ENCODE data around the gene C2orf49.

GRCh38 chr2:105365206-105365605, 27.9 kb downstream of the C2orf49 start:
- TF ChIP-seq, protein P1, sequence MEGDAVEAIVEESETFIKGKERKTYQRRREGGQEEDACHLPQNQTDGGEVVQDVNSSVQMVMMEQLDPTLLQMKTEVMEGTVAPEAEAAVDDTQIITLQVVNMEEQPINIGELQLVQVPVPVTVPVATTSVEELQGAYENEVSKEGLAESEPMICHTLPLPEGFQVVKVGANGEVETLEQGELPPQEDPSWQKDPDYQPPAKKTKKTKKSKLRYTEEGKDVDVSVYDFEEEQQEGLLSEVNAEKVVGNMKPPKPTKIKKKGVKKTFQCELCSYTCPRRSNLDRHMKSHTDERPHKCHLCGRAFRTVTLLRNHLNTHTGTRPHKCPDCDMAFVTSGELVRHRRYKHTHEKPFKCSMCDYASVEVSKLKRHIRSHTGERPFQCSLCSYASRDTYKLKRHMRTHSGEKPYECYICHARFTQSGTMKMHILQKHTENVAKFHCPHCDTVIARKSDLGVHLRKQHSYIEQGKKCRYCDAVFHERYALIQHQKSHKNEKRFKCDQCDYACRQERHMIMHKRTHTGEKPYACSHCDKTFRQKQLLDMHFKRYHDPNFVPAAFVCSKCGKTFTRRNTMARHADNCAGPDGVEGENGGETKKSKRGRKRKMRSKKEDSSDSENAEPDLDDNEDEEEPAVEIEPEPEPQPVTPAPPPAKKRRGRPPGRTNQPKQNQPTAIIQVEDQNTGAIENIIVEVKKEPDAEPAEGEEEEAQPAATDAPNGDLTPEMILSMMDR (IDR thresholded peaks at IDR 0.05) = no peak
- no peak for TF ChIP-seq POLR2AphosphoS5 (IDR thresholded peaks at IDR 0.05)
